ENCODE measurements around the gene IPMK.
"Not testable (repeated sequence)": the region's sequence is repeated elsewhere in the genome, so short reads cannot be mapped to it uniquely, and the experiment has no call there.

IPMK gene

DNA sequence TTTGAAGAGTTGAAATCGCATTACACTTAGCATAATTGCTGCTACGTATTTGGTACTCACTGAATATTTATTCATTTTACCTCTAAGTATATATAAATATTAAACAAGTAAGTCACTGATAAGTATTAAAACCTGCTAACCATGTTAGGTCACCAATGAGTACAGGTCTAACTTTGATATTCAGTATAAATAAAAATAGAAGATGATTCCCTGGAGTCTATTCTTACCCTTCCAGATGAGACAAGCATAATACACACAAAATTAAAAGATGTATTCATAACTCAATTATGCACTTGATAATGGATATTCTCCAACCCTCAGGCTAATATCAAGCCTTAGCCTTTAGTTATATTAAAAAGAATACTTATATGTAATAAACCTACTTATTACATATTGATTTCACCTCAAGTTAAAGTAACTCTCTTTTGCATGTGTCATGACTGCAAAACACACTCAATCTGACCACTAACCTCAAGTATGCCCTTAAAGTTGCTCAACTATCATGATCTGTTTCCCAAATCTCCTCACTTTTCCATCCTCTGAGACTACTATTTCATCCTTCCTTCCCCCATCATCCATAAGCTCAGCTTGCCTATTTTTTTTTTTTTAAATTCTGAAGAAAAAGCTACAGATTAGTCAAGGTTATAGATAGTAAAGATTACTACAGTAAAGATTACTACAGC, 46.8 kb downstream of the IPMK start:
- DNase-seq (ENCODE audit: low read depth), result no peak

DNA sequence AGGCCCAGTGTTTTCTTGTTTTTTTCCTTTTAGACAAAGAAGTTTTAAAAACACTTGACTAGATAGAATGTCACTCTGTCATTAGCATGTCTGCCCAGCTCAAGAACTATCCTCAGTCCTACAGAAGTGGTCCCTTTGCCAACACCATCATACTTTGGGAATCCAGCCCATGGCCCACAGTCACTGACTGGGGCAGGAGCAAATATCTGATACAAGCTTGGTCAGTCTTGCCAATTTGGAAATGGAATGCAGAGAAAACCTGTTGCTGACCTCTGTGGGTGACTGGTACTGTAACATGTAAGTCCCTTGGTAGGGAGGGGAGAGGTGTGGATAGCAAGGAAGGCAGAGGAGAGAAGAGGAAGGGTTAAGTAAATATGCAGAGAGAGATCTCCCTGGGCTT, 47.8 kb downstream of the IPMK start:
- no peak for DNase-seq (ENCODE audit: low read depth)

DNA sequence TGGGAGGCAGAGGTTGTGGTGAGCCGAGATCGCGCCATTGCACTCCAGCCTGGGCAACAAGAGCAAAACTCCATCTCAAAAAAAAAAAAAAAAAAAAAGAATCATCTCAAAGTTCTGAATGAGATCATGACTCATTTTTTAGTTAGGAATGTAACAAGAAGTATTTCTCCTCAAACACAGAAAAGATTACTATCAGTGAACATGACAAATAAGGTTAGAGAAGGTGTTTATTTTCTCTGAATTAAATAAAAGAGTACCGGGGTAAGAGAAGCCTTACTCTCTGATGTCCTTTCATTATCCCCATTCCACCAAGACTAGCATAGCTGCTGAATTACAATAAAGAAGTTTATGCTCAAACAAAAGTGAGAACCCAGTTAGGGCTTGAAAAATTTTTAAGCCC, 50.1 kb downstream of the IPMK start:
- DNase-seq (ENCODE audit: low read depth), result no peak

DNA sequence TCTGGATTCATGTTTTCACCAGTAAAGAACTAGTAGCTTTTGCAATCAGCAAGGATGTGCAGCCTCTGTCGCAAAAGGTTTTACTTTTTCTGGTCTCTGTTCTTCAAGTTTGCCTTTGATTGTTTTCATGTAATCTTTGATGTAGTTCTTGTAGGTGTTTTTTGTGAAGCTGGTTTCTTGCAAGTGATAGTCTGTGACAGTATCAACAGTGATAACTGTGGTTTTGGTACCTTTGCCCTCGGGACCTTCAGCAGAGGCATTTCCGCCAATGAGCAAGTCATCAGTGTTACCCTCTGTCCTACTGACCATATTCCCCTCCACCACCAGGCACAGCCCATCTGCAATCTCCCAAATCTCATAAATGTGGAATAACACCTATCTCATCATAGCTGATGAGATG, 55.1 kb downstream of the IPMK start:
- DNase-seq (ENCODE audit: low read depth), result no peak

DNA sequence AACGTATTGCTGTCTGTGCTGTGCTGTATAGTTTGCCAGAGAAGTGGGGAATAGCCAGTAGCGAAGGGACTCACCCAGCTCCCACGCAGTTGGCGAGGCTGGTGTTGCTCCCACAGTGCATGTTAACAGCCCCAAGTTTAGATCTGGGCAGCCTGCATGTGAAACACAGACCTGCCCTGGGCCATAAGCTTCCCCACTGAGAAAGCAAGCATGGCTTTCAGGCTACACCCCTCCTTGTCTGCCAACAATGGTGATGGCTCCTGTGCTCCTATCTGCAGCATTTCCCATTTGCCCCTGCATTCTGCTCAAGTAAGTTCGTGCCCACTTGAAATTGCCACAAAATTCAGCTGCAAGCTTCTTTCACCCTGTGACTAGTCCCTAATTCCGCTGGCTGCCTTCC, 57.5 kb downstream of the IPMK start:
- DNase-seq (ENCODE audit: low read depth), result no peak

DNA sequence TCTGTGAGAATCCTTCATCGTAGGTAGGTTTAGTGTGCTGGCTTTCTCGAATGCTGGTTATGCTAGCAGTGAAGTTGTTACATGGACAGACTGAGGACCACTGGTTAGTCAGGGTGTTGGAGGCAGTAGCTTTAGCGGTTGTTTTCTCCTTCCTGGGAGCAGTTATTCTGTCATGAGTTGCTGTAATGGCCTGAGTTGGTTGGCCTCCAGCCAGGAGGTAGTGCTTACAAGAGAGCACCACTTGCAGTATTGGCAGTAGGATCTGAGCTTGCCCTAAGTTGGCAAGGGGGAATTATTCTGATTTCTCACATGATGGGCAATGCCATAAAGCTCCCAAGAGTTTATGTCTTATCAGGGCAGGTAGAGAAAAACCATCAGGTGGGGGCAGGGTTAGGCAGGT, 58.0 kb downstream of the IPMK start:
- no peak for DNase-seq (ENCODE audit: low read depth)

DNA sequence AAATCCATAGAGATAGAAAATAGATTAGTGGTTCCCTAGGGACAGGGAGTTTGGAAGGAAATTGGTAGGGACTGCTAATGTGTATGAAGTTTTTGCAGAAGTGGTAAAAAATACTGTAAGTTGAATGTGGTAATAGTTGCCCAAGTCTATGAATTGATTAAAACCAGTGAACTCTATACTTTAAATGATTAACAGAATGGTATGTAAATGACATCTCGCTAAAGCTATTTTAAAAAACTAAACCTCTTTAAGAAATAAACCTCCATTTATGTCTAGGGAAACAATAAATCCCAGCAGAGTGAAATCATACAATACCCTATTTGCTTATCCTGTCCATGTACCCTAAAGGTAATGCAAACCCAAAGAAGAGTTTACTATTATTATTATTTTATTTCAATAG, 61.4 kb downstream of the IPMK start:
- no peak for DNase-seq (ENCODE audit: low read depth)

DNA sequence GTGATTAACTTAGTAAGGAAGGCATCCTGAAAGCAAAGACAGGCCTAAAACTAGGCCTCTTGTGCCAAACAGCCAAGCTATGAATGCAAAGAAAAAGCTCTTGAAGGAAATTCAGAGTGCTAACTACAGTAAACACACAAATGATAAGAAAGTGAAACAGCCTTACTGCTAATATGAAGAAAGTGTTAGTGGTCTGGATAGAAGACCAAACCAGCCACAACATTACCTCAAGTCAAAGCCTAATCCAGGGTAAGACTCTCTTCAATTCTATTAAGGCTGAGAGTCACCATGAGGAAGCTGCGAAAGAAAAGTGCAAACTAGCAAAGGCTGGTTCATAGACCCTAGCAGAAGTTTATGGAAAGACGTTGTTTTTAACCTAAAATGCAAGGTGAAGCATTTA, 66.0 kb downstream of the IPMK start:
- DNase-seq (ENCODE audit: low read depth), result no peak

DNA sequence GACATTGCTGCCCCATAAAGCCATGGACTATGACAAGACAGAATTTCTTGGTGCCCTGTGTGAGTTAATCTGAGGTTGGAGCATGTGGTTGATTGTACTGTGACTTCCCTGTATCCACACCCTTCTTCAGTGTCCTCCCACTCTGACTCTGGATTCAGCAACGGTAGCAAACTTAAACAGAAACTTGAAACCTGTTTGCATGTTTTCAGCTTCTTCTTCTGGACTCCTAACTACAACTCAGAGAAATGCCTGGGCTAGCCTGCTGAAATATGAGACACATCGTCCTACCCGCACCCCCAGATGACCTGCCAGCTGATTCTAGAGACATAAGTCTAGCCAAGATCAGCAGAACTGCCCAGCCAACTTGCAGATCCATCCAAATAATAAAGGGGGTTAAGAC, 78.4 kb downstream of the IPMK start:
- DNase-seq (ENCODE audit: low read depth), result no peak

DNA sequence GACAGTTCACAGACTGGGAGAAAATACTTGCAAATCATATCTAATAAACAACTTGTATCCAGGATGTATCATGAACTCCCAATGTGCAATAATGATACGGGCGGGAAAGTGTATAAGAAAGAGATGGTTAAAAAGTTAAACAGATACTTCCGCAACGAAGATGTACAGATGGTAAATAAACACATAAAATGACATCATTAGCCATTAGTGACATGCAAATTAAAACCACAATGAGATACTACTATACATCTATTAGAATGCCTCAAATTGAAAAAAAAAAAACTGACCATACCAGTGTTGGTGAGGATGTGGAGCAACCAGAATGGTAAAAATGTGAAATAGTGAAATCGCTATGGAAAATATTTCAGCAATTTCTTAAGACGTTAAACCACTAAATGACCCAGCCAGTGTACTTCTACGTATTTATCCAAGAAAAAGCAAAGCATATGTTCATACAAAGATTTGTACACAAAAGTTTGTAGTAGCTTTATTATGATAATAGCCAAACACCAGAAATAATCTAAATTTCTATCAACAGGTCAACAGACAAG, 83.5 kb downstream of the IPMK start:
- no peak for DNase-seq (ENCODE audit: low read depth)

DNA sequence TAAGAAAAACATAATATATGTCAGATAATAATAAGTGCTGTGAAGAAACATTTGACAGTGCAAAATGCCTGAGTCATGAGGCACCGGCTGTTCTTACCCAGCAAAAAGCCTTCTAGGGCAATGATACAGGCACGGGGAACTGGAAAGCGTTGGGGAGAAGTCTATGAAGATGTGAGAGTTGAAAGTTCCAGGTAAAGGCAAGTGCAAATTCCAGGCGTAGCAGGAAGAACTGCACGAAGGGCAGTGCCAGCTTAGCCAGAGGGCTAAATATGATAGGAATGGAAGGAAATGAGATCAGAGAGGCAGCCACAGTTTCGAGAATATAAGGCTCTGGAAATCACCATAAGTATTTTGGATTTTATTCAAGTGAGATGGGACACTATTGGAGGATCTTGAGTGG, 87.0 kb downstream of the IPMK start:
- DNase-seq (ENCODE audit: low read depth), result no peak

DNA sequence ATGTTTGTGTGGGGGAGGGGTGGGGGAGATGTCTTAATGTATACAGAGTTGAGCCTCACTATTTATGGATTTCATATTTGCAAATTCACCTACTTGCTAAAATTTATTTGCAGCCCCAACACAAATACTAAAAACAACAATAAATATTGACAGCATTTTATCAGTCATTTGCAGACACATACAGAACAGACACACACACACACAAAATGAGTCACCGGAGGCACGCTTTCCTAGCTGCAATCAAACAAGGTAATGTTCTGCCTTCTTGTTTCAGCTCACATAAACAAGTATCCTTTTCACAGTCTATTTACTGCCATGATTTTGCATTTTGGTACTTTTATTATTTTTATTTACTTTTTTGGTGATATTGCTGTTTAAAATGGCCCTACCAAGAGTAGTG, 88.5 kb downstream of the IPMK start:
- no peak for DNase-seq (ENCODE audit: low read depth)

DNA sequence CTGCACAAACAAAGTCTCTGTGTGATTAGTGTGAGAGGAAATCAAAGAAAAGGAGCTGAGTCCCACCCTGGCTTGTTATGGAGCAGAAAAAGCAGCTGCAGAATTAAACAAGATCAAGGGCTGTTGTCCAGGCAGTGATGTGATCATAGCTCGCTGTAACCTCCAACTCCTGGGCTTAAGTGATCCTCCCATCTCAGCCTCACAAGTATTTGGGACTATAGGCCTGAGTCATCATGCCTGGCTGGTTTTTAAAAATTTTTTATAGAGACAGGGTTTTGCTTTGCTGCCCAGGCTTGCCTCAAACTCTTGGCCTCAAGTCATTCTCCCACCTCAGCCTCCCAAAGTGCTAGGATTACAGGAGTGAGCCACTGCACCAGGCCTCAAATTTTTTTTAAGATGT, 88.9 kb downstream of the IPMK start:
- DNase-seq (ENCODE audit: low read depth), result no peak

DNA sequence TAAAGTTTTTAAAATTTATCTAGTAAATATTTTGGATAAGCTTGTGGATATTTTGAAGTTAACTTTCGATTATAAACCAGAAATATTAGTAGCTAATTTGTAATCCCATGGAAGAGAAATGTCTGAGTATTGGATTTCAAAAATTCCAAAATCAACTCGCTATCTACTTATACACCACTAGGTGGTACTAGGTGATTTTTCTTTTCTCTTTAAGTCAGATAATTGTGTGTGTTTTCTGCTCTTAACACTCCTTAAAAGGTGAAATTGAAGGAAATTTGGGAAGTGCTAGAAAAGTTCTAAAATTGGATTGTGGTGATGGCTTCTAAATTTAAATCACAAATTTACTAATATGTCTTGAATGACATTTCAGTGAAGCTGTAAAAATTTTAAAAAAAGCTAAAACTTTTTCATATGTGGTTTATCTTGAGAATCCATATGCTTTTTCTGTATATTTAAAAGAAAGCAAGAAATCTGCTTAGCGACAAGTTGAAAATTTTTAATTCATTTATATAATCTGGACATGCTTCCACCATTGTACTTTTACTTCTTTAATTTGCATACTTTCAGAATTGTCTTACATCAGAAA, 90.2 kb downstream of the IPMK start:
- no peak for DNase-seq (ENCODE audit: low read depth)

DNA sequence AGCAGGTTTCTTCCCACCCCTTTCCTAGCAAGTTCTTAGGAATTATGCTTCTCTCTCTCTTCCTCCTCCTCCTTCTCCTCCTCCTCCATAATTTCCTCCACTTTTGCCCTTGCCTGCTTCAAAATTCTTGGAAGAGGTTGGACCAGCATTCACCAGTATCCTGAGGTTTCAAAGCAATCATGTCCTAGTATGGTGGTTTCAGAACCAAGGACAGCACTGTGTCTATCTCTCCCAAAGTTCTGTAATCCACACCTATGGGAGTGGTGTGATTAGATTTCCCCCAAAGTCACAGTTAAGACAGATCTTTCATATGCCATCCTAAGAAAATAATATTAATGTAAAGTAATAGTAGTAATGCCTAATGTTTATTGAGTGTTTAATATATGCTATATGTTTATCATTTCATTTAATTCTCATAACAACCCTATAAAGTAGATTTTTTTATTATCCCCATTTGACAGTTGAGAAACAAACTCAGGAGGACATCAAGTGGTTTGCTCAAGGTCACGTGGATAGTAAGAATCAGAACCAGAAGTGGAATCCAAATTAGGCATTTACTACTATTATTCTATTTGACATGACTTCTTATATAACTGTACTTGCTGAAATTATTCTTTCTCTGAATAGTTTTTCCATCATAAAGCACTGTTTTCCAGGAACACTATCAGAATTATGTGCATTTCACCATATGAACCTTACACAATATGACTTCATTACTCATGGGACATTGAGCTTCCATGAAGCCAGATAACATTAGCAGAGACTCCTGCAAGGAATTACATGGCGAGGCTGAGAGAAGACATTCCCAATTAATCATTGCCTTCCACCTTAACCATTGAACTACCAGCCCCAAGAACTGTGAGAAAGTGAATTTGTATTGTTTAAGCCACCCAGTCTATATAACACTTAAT, 91.4 kb downstream of the IPMK start:
- DNase-seq (ENCODE audit: low read depth), result no peak

DNA sequence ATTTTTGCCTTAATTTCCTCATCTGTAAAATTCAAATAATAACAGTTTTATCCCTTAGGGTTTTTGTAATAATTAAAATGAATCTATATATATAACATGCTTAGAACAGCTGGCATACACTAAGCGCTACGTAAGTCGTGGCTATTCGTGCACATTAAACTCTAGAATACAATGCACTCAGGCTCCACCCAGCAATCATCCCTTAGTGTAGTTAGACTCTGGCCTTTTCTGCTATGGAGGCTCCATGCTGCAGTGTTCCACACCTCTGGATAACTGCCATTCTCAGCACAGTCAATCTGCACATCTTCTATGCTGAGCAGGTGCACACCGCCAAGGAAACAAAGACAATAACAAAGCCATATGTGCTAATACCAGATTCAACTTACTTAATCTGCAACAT, 92.9 kb downstream of the IPMK start:
- no peak for DNase-seq (ENCODE audit: low read depth)

DNA sequence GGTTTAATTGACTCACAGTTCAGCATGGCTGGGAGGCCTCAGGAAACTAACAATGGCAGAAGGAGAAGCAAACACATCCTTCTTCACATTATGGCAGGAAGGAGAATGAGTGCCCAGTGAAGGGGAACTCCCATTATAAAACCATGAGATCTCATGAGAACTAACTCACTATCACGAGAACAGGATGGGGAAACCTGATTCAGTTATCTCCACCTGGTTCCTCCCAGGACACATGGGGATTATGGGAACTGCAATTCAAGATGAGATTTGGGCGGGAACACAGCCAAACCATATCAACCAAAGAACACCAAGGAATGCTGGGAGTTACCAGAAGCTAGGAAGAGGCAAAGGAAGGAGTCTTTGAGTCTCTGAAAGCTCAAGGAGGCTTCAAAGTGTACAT, 94.3 kb downstream of the IPMK start:
- no peak for DNase-seq (ENCODE audit: low read depth)

DNA sequence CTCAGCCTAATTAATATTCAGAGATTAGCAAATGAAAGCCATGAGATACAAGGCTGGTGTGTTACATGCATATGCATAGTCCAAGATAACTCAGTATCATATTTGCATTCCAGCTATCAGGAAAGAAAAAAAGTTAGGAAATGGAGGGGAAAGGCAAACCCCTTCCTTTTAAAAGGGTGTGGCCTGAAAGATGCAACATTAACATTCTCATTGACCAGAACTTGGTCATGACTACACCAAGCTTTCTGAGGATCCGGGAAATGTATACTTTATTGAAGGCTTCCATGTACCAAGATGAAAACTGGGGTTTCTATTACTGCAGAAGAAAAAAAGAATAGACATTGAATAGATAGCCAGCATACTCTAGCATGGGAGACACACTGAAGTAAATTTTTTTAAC, 96.5 kb downstream of the IPMK start:
- DNase-seq (ENCODE audit: low read depth), result no peak

DNA sequence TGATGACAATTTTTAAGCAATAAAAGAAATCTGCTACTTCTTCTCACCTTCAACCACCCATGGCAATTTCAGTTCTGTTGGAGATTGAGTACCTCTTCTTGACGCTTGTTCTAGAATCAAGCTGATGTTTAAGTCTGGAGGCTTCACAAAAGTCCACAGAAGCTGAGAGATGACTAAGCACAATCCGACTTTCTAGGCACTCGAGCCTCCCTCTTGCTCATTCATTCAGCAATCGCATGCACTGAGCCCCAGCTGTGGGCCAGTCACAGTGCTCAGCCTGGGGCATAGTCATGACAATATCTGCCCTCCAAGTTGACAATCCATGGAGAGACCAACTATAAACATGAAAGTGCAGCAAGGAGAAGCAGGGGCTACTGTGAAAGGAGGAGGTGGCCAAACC, 103.2 kb downstream of the IPMK start:
- no peak for DNase-seq (ENCODE audit: low read depth)

DNA sequence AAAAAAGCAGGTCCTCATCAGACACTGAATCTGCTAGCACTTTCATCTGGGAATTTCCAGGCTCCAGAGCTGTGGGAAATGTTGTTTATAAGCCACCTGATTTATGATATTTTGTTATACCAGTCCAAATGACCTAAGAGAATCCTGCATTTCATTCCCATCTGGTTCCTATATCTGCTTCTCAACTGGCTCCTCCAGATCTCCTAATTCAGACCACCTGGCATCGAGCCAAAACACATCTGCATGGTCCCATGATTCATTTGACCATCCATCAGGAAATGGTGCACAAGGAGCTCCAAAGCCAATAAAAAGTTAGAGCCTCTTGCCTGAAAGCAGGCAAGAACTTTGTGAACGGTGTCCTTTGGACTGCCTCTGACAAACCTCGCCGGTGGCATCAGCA, 108.9 kb downstream of the IPMK start:
- no peak for DNase-seq (ENCODE audit: low read depth)

DNA sequence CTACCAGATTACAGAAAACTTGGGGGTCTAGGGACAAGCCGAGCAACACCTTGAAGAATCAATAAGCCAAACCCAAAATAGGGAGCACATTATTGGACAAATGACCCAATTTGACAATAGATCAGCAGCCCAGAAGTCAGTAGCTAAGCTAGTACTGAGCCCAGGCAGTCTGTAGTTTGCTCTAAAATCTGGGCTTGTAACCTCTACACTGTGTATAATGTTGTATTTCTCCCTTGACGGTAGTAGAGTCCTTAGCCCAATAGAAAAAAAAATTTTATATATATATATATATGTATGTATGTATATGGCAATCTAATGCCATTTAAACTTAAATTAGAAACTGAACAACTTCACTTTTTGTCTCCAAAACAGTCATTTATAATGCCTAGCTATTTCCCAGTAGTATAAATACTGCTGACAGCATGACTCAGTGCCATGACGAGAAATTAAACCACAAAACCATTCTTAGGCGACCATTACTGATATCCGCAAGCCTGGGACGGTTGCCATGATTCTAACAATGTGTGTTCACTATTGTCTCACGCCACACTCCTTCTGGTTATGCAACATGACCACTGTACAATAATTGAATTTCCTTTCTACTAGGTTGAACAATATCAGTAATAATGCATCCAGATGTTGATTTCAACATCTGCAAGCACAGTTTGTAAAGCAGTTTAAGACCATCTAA, 110.5 kb downstream of the IPMK start:
- no peak for DNase-seq (ENCODE audit: low read depth)

DNA sequence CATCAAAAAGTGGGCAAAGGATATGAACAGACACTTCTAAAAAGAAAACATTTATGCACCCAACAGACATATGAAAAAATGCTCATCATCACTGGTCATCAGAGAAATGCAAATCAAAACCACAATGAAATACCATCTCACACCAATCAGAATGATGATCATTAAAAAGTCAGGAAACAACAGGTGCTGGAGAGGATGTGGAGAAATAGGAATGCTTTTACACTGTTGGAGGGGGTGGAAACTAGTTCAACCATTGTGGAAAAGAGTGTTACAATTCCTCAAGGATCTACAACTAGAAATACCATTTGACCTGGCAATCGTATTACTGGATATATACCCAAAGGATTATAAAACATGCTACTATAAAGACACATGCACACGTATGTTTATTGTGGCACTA, 111.8 kb downstream of the IPMK start:
- not testable (repeated sequence) for DNase-seq (ENCODE audit: low read depth)

Data from activated T-helper 9 cell treated with anti-CD3 and anti-CD28 coated beads, Interleukin-2, amount 50 U/mL, for 16 hours (primary cell).